Naive B cell (primary cell): ENCODE data around the gene ARL10. TPM values are rescaled to one million over a fixed set of nuclear protein-coding genes. Genes with fewer than 3 reads are reported as not detected.
A peak's percentile ranks its signal among the peaks of the same experiment; 100 is the strongest.
"Not testable (repeated sequence)": the region's sequence is repeated elsewhere in the genome, so short reads cannot be mapped to it uniquely, and the experiment has no call there.

ENCODE experiments used
- ATAC-seq, 2 donors: fragments of 150-1000 bp; cut with Tn5 transposase; 2 replicates each; pipeline ENCODE4 v1.10.0; 2021; ENCODE audit warnings: low read depth in 2 of 2, mild to moderate bottlenecking in 2 of 2, moderate library complexity in 2 of 2
- DNase-seq: peaks from one replicate; pipeline ENCODE4 v3.0.0; 2022
- H3K27ac Mint-ChIP-seq, 6 donors: one replicate each; pipeline ENCODE4 v1.8.0; 2020 to 2022; ENCODE audit warnings: mild to moderate bottlenecking in 6 of 6, mixed read lengths in 6 of 6, moderate library complexity in 5 of 6, inconsistent platforms in 2 of 6
- H3K27me3 Mint-ChIP-seq, 3 donors: one replicate each; pipeline ENCODE4 v1.8.0; 2021 to 2022; ENCODE audit warnings: mixed read lengths in 3 of 3, mild to moderate bottlenecking in 1 of 3
- H3K36me3 Mint-ChIP-seq, 2 donors: one replicate each; pipeline ENCODE4 v1.8.0; 2020 to 2022; ENCODE audit warnings: mixed read lengths in 2 of 2, inconsistent platforms in 1 of 2, mild to moderate bottlenecking in 1 of 2
- H3K4me1 Mint-ChIP-seq, 3 donors: one replicate each; pipeline ENCODE4 v1.8.0; 2020 to 2022; ENCODE audit warnings: mixed read lengths in 3 of 3, inconsistent platforms in 1 of 3, mild to moderate bottlenecking in 1 of 3, moderate library complexity in 1 of 3
- H3K4me3 Mint-ChIP-seq, 8 donors: one replicate each; pipeline ENCODE4 v1.8.0; 2020 to 2022; ENCODE audit warnings: mild to moderate bottlenecking in 8 of 8, mixed read lengths in 8 of 8, moderate library complexity in 8 of 8, inconsistent platforms in 2 of 8
- H3K9me3 Mint-ChIP-seq, 7 donors: one replicate each; pipeline ENCODE4 v1.8.0; 2020 to 2022; ENCODE audit warnings: mixed read lengths in 7 of 7, mild to moderate bottlenecking in 5 of 7, inconsistent platforms in 2 of 7, moderate library complexity in 1 of 7
- polyA plus RNA-seq, 6 donors: library from polyadenylated mRNA; unstranded; fragments of 300-500 nt; fragmentation: Illumina TruSeq; gene quantifications; one replicate each; pipeline ENCODE4 v1.2.3, GENCODE V29; 2021; ENCODE audit warnings: low read depth in 6 of 6

ARL10 gene
- polyA plus RNA-seq, 6 donors from 2014 or later, result 1.8 to 4.1 (median 2.5) TPM

DNA sequence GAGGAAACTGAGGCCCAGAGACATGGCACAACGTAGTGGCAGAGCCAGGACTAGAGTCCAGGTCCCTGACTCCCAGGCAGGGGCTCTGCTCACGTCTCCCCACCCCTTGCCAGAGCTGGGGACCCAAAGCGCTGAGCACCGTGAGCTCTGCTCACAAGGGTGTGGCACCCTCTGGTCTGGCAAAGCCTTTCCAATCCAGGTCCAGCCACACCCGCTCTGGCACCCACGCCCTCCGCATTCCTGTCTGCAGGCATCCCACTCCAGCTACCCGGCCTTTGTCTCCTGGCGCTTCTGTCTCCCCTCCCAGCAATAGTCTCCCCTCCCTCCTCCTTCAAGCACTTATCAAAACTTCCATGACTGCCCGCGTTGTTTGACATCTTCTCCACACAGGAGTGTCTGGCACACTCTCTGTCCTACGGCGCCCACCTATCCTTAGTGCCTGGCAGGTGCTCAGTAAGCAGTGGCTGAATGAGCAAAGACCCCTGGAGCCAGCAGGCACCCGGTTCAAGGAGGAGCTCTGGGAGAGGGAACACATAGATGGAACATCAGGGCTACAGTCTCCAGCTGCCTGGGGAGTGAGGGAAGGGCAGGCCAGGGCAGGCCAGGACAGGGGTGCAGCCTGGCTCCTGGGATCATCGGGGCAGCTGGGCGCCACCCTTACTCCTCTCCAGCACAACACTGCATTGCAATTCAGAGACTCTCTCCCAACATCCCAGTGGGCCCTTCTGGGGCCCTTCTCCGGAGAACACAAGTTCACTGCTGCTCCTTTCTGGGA is 35.3 kb downstream of the ARL10 start:
- Mint-ChIP-seq H3K4me1 (no peaks in the 10 kb centered on the region), H3K4me3 (no peak overlapping the region), H3K9me3 (peaks cover 0 to 1% (median 0%) of the 10 kb centered on the region in 7 donors), H3K27me3 (no peaks in the 10 kb centered on the region), H3K27ac (peak overlapping the region in 1 of 6 donors; percentile 90), H3K36me3 (peaks cover 0 to 4% of the 10 kb centered on the region in 2 donors)
- ATAC-seq (no peak), DNase-seq (no peak)

DNA sequence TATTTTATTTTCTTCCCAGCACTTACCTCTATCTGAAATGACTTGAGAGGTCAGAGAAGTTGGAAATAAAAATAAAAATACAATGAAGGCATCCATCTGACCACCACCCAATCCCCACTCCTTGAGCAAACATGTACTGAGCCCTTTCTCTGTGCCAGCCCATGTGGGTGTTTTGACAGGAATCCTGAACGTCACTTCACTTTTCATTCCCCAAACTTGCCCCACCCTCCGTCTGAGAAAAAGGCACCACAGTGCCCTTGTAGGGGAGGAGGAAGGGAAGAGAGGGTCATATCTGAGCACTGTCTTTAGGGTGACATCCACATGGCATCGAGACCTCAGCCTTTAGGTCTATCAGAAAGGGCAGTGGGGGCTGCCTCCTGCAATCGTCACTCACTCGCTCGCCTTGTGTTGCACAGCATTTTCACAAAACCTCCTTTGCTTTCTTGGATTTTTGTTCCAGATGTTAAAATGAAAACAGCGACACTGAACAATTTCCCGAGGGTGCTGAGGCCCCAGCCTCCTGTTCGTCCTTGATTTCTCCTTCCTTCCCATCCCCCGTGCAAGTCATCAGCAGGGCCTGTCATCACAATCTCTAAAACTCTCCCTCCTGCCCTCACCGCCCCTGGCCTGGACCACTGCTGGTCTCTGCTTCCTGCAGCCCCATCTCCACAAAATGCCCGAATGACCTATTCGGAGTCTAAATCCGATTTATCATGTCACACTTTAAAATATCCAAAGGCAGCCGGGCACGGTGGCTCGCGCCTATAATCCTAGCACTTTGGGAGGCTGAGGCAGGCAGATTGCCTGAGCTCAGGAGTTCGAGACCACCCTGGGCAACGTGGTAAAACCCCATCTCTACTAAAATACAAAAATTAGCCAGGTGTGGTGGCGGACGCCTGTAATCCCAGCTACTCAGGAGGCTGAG is 36.3 kb downstream of the ARL10 start:
- Mint-ChIP-seq H3K9me3 (peaks cover 0 to 1% (median 0%) of the 10 kb centered on the region in 7 donors), H3K27ac (peak overlapping the region in 2 of 6 donors; percentile 78 to 86), H3K36me3 (peaks cover 4 to 9% of the 10 kb centered on the region in 2 donors), H3K4me3 (no peak overlapping the region), H3K4me1 (no peaks in the 10 kb centered on the region), H3K27me3 (no peaks in the 10 kb centered on the region)
- ATAC-seq (no peak), DNase-seq (no peak)

DNA sequence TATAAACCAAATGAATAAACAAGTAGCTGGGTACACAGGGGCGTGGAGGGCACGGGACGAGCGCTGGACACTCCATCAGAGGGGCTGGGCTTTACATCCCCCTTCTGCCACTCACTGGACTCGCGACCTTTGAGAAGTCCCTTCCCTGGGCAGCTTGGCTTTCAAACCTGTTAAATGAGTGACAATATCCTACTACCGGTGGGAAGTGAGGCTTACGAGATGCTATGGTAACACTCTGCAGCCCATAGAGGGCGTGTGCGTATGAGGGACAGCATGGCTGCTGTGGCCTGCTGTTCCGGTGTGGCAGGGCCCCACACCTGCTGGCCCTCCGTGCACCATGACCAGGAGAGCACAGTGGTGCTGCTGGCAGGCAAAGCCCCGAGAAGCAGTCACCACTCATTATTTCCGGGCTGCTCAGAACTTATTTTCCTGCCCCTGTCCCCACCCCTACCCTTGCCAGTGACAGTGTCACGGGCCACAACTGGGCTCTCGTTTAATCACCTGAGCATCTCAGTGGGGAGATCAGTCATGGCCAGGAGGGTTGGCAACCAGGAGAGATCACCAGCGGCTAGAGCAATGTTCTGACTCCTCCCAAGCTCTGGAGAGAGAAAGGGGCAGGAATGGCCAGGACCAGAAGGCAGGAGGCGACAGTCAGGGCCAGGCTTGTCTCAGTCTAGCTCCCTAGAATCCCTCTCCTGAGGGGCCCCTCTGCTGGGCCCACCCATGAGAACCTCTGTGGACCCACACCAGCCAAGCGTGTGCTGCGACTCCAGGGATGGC is 40.6 kb downstream of the ARL10 start:
- ATAC-seq (no peak), DNase-seq (no peak)
- peaks cover 9 to 11% of the 10 kb centered on the region in 2 donors for H3K36me3 Mint-ChIP-seq
- no peak overlapping the region for H3K4me3 Mint-ChIP-seq
- H3K9me3 Mint-ChIP-seq, result peaks cover 0 to 1% (median 0%) of the 10 kb centered on the region in 7 donors
- peak overlapping the region in 2 of 6 donors; percentile 60 to 79 for H3K27ac Mint-ChIP-seq
- peaks cover 0 to 3% (median 2%) of the 10 kb centered on the region in 3 donors for H3K4me1 Mint-ChIP-seq
- no peaks in the 10 kb centered on the region for H3K27me3 Mint-ChIP-seq

DNA sequence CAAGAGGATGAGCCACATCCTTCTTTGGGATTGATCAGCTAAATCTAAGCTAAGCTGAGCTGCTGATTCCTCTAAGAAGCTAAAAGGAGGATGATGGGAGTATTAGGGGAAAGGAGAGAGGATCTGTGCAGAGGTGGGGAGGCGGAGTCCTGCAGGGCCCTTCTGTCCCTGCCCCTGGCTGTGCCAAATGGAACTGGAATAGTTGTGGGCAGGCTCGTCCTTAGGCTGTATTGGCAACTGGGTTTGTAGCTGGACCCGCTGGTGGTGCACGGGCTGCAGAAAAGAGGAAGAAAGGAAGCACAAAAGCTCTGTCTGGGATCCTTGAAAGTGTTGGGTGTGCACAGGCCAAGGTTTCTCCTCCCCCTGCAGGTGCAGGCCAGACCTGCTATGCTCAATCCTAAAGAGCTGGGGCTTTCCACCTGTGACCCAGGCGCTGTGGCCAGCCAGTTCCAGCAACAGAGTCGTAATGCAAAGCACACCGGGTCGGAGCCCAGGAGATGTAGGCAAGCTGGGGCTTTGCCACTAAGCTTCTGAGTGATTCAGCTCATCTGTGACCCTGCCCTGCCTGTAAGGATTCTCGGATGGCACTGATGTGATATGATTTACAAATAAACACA is 41.3 kb downstream of the ARL10 start:
- ATAC-seq (no peak), DNase-seq (no peak)
- no peaks in the 10 kb centered on the region for H3K27me3 Mint-ChIP-seq
- H3K9me3 Mint-ChIP-seq, result peaks cover 0 to 1% (median 0%) of the 10 kb centered on the region in 7 donors
- peak overlapping the region in 1 of 6 donors; percentile 79 for H3K27ac Mint-ChIP-seq
- no peak overlapping the region for H3K4me3 Mint-ChIP-seq
- peaks cover 9 to 11% of the 10 kb centered on the region in 2 donors for H3K36me3 Mint-ChIP-seq
- H3K4me1 Mint-ChIP-seq, result peaks cover 0 to 10% (median 9%) of the 10 kb centered on the region in 3 donors

DNA sequence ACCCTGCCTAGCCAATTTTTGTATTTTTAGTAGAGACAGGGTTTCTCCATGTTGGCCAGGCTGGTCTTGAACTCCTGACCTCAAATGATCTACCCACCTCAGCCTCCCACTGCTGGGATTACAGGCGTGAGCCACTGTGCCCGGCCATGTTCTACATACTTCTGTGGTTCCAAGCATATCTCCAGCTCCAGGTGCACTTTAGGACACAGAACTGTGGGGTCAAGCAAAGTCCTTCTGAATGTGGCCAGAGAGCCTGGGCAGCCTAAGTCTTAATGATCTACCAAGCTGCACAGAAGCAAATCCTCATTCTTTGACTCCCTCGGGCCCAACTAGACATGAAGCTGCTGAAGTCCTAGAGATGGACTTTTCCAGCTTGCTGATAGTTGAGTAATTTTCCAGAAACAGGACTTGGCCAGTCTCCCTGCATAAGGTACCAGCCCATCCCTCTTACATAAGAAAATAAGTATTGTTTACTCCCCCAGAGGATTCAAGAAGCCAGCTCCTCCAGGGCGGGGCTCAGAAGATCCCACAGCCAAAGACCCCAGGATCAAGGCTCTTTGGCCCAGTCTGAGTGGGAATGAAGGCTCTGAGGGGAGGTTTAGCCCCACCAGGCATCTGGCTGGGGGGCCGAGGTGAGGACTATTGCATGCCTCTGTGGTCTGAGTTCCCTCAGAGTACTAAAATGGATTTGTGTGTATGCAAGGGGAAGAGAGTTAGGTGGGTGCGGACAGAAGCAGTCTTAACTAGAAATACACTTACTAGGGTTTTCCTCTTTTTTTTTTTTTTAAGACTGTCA is 42.4 kb downstream of the ARL10 start:
- Mint-ChIP-seq H3K36me3 (peaks cover 8 to 9% of the 10 kb centered on the region in 2 donors), H3K4me1 (peaks cover under 1 to 19% (median 11%) of the 10 kb centered on the region in 3 donors), H3K27ac (peak overlapping the region in 1 of 6 donors; percentile 16), H3K4me3 (peak overlapping the region in 1 of 8 donors; percentile 10), H3K9me3 (peaks cover 0 to 1% (median 0%) of the 10 kb centered on the region in 7 donors), H3K27me3 (no peaks in the 10 kb centered on the region)
- DNase-seq (no peak), ATAC-seq (no peak)

DNA sequence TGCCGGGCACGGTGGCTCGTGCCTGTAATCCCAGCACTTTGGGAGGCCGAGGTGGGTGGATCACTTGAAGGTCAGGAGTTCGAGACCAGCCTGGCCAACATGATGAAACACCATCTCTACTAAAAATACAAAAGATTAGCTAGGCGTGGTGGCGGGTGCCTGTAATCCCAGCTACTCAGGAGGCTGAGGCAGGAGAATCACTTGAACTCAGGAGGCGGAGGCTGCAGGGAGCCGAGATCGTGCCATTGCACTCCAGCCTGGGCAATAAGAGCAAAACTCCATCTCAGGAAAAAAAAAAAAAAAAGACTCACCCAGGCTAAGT is 42.9 kb downstream of the ARL10 start:
- H3K27ac Mint-ChIP-seq, DNase-seq, H3K9me3 Mint-ChIP-seq, ATAC-seq, H3K27me3 Mint-ChIP-seq, H3K36me3 Mint-ChIP-seq: not testable (repeated sequence)
- Mint-ChIP-seq H3K4me1 (peaks cover 6 to 24% (median 16%) of the 10 kb centered on the region in 3 donors), H3K4me3 (peak overlapping the region in 1 of 8 donors; percentile 10)

DNA sequence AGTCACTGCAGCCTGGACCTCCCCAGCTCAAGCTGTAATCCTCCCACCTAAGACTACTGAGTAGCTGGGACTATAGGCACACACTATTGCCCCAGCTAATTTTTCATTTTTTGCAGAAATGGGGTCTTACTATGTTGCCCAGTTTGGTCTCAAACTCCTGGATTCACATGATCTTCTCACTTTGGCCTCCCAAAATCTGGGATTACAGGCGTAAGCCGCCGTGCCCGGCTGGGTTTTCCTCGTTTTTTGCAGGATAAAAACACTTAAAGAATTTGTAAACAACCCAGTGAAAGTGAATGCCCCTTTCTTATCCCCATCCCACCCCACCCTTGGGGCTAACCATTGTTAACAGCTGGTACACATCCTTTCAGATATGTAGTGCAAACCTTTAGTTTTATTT is 43.3 kb downstream of the ARL10 start:
- ATAC-seq, result no peak
- no peak for DNase-seq
- Mint-ChIP-seq H3K4me3 (no peak overlapping the region), H3K27ac (no peak overlapping the region), H3K9me3 (peaks cover 0 to 1% (median 0%) of the 10 kb centered on the region in 7 donors), H3K27me3 (no peaks in the 10 kb centered on the region), H3K4me1 (peaks cover 9 to 26% (median 16%) of the 10 kb centered on the region in 3 donors), H3K36me3 (peaks cover 7 to 9% of the 10 kb centered on the region in 2 donors)

DNA sequence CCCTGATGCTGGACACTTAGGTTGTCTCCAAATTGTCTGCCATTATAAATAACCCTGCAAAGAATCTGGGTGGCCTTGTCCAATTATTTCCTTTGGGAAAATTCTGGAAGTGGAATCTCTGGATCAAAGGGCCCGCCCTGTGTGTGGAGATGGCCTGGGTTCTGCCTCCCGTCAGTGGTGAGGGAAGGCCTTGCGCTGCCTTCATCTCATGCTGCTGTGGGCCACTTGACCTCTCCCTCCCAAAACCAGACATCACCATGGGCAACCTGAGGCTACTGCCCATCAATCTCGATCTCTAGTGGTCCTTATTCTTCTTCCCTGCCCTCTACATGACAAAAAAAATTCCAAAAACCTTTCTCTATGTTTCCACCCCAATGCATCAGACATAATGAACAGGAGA is 44.5 kb downstream of the ARL10 start:
- Mint-ChIP-seq H3K9me3 (peaks cover 0 to under 1% (median 0%) of the 10 kb centered on the region in 7 donors), H3K4me1 (peaks cover 20 to 38% (median 20%) of the 10 kb centered on the region in 3 donors), H3K27me3 (no peaks in the 10 kb centered on the region), H3K27ac (no peak overlapping the region), H3K4me3 (no peak overlapping the region), H3K36me3 (peaks cover 7 to 9% of the 10 kb centered on the region in 2 donors)
- ATAC-seq (no peak), DNase-seq (no peak)

DNA sequence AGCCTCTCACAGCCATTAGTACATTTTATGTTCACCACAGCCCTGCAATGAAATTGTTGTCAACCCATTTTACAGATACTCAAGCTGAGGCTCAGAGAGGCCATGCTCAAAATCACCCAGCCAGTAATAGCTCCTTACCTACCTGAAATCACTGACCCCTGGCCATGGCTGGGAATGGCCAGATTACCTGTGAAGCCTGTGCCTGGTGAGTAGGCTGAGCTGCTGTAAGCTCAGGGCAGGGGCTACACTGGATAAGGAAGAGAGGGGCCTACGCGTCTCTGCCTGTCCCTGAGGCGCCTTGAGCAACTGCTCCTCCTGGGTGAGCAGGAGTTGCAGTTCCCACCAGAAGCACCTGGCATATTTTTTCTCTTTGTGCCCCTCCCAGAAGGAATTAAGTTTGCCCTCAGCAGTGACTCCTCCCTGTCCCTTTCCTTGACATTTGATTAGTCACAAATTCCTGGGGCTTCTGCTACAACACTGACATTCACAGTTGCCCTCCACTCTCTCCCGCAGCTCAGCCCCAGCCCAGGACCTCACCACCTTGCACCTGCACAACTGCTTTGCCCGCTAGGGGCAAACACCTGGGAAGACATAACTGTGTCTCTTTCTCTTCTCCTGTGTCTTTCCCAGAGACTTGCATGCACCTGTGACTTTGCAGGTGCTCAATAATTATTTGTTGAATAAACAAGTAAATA is 45.3 kb downstream of the ARL10 start:
- Mint-ChIP-seq H3K9me3 (no peaks in the 10 kb centered on the region), H3K36me3 (peaks cover 7 to 9% of the 10 kb centered on the region in 2 donors), H3K4me3 (no peak overlapping the region), H3K4me1 (peaks cover 20 to 45% (median 29%) of the 10 kb centered on the region in 3 donors), H3K27me3 (no peaks in the 10 kb centered on the region), H3K27ac (peak overlapping the region in 1 of 6 donors; percentile 20)
- ATAC-seq, result no peak
- no peak for DNase-seq

DNA sequence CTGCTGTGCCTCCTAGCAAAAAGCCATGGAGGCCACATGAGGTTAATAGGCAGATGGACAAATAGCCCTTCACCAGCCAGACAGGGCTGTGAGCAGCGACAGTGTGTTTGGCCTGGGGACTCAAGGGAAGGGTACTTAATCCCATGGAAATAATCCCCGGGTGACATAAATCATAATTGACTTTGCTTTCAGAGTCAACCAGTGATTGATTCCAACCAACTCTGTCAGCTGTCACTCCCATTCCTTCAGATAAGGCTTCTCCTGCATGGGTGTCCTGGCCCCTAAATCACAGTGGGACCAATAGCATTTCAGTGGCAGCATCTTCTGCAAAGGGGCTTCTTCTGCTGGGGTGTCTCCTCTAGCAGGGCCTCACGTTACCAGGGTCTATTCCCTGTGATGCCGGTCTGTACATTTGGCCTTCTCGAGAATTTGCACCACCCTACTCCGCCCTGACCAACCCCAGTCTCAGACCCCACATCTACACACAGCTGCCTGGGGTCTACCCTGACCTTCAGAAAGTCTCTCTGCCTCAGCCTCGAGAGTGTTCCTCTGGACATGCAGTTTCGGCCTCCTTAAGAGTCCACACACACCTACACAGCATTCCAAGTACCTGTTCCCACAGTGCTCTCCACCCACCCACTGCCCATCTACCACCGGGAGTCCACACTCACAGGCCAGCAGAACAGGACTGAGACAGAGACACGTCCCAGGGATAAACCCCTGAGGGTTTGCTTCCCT is 47.4 kb downstream of the ARL10 start:
- Mint-ChIP-seq H3K4me3 (peak overlapping the region in 1 of 8 donors; percentile 62), H3K9me3 (no peaks in the 10 kb centered on the region), H3K27me3 (no peaks in the 10 kb centered on the region), H3K27ac (no peak overlapping the region), H3K36me3 (peaks cover 0 to 7% of the 10 kb centered on the region in 2 donors), H3K4me1 (peaks cover 26 to 51% (median 41%) of the 10 kb centered on the region in 3 donors)
- ATAC-seq, result no peak
- DNase-seq, result no peak

DNA sequence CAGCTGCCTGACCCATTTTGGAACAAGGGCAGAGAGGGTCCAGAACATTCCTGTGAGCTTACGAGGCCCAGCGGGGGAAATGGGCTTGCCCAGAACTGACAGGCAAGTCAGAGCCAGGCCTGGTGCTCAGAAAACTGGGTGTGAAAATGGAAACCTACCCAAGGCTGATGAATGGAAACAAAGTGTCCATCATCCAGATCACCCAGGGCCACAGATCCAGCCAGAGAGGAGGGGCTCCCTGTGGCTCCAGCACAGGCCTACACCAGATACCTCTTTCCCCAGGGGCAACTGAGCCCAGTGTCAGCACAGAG is 47.9 kb downstream of the ARL10 start:
- Mint-ChIP-seq H3K27me3 (no peaks in the 10 kb centered on the region), H3K4me3 (no peak overlapping the region), H3K4me1 (peaks cover 26 to 51% (median 41%) of the 10 kb centered on the region in 3 donors), H3K27ac (no peak overlapping the region), H3K36me3 (peaks cover 0 to 7% of the 10 kb centered on the region in 2 donors), H3K9me3 (no peaks in the 10 kb centered on the region)
- ATAC-seq, result no peak
- no peak for DNase-seq
